HG03045 (cell line): ENCODE data around the gene KCND3.

ENCODE experiments used
- ATAC-seq: cut with Tn5 transposase; IDR thresholded peaks from one replicate; pipeline ENCODE4 v1.9.1; 2021; ENCODE audit warnings: mild to moderate bottlenecking, moderate library complexity; ENCODE audit not compliant: unreplicated experiment

The KCND3 gene

DNA sequence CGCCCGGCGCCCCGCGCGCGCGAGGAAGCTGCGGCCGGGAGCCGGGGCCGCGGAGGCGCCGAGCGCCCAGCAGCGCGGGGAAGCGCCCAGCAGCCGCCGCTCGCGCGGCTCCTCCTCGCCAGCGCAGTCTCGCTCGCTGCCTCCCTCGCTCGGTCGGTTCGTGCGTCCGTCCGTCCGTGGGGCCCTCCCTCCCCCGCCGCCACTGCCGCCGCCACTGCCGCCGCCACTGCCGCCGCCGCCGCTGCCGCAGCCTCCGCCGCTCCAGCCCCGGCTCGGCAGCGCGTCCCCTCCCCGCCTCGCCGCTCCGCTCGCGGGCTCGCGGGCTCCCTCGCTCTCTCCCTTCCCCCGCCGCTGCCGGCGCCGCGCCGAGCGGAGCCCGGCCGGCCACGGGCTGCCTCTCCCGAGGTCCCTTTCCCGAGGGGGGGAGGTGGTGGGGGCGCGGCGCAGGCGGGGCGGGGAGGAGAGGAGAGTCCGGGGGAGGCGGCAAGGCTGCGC lies at the start of gene KCND3:
Gene KCND3, minus strand, starts transcription at position 138 of the 495 bp plus-strand sequence.
- ATAC-seq: no peak

DNA sequence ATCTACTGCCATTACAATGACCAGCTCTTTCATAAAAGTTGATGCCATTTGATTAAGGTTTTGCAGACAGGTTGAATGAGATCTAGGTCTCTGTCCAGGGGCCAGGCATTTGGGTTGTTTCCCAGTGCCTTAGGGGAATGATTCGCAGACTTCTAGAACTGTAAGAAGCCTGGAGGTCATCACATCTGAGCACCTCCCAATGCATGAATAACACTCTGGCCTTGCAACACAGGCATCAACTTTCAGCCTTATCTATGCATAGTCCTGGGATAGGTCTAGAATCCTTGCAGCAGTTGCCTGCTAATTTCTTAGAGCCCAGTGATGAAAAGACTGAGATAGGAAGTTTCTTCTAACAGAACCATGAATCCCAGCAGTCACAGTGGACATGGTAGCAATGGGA lies 44.8 kb upstream of the KCND3 start:
- ATAC-seq: no peak

DNA sequence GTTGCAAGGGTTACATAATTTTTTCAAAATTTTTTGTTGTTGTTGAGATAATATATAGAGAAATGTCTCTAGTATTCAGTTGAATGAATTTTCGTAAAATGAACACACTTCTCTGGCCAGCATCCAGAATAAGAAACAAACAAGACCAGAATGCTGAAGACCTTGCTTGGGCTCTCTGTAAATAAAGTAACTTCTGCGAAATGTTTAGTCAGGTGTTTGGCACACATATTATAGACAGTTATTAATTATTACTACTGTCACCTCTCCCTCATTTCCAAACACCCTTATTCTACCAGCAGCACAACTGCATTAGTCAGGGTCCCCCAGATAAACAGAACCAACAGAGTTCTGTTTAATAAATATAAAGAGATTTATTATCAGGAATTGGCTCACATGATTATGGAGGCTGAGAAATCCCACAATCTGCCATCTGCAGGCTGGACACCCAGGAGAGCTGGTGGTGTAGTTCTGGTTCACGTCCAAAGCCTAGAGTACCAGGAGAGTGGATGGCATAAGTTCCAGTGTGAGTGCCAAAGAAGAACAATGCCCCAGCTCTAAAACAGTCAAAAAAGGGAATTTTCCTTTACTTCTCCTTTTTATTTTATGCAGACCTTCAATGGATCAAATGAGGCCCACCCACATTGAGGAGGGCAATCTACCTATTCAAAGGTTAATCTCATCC lies 44.1 kb upstream of the KCND3 start:
- no peak for ATAC-seq

DNA sequence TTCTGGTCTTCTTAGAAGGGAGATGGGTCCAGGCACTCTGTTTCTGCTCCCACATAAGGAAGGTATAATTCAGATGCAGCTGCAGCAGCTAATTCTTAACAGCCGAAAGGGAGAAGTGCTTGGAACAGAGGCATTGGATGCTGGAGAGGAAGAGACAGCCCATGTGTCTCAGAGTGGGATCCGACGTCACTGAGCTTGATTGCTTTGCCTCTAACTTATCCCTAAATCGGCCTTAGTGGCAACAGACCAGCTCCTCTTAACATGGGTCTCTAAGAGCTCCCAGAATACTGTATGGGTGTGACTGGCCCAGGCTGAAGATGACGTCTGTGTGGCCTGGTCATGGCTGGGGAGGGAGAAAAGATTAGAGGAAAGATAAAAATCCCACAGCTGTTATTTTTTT lies 40.7 kb upstream of the KCND3 start:
- ATAC-seq: no peak

DNA sequence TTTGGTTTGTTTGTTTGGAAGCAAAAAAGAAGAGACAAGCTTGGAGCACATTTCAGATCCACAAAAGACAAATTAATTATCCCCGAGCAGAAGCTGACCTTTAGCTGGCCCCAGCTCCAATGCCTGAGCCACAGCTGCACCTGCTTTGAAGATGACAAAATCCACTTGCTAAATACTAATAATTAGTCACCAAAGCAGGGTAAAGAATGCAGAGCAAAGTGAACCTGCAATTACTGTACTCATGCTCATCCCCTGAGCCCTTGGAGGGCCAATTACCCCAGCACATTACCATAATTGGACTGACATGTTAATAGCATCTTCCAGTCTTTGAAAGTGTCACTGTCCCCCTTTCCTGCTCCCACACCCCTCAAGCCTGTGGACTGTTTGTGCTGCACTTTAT lies 38.2 kb upstream of the KCND3 start:
- ATAC-seq: no peak

DNA sequence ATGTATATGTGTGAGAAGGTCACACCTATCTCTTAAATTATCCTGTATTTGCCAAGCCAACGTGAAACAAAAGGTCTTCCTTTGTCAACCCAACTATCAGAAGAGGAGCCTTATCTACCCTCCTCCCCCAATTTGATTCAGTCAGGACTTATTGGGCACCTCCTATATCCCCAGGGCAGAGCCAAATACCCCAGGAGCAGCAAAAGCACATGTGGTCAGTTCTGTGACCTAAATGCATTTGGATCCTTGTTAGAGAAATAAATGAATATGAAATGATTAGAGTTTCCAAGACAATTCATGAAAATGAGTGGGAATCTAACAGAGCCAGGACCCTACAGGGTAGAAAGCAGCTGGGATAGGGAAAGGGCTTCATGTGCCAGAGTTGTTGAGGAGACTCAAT lies 37.0 kb upstream of the KCND3 start:
- no peak for ATAC-seq

DNA sequence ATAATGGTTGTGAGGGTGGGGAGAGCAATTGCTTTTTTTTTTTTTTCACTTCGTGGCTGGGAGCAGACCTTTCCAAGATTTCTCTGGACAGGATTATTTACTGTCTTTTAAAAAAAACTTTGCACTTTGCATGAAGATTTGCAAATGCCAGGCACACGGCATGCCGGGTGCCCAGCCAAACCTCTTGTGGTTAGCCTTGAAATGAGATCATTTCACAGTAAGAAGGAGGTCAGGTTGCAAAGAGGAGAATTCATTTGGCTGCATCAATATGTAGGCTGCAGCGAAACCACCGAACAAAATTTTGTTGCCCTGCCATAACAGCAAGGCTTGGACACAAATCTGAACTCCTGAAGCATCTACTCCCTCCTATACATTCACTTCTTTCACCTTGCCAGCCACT lies 36.5 kb upstream of the KCND3 start:
- ATAC-seq: no peak

DNA sequence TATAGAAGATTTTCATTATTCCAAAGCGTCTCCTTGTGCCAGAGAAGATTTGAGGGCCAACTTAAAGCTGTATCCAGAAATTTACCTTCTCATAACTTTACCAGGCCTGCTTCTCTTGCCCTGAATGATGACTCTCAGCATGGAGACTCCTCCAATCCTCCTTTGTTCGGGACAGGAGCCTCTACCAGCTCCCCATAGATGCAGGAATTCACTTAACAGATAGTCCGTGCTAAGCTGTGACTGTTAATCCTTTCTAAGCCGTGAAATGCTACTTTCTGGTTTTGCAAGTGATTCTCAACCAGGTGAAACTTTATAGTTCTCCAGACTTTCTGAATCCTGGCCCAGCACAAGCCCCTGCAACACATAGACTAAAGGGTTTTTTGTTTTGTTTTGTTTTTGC lies 31.8 kb upstream of the KCND3 start:
- no peak for ATAC-seq

DNA sequence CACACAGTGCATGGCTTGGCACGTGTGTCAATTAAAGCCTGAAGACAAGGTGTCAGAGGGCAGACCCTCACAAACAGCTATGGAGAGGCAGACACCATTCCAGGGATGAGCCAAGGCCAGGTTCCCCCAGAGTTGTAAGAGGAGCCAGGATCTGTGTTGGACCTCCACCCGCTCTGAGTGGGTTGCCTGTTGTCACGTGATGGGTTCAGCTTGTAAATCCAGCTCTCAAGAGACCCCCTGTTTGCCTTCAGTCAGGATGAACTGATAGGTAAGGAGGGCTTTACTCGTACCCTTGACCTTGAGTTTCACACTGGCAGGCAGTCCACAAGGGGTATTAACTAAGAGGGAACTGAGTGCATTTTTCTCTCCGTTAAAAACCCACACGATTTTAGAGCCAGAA lies 27.7 kb upstream of the KCND3 start:
- no peak for ATAC-seq

DNA sequence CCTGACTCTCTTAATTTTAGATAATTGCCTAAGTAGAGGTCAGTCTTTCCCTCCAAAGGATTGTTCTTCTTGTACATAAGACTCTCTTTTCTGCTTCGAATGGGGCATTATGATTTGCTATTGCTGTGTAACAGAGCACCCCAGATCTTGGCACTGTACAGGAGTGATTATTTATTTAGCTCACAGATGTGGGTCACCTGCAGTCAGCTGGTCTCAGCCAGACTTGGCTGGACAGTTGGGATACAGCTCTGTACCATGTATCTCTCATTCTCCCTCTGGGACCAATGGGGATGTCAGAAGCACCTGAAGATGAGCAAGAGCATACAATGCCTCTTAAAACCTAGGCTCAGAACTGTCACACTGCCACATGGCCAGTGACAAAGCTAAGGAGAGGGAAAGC lies 23.4 kb upstream of the KCND3 start:
- ATAC-seq: no peak

DNA sequence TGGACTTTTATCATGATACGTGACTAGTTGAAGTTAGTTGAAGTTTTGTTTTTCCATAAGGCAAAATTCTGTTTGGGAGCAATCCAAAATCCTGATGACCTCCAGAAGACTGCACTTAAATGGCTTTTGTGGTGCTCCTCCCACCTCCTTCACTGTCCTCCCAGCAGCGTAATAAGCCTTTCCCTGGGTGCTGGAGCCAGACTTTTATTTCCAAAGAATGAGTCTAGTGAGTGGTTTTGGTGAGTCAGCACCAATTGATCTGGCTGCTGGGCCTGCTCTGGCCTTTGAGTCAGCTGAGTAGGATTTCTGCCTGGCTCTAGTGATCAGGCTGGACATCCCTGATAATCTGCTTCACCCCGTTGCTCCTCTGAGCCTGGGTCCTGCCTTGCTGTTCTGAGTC lies 21.7 kb upstream of the KCND3 start:
- ATAC-seq: no peak

DNA sequence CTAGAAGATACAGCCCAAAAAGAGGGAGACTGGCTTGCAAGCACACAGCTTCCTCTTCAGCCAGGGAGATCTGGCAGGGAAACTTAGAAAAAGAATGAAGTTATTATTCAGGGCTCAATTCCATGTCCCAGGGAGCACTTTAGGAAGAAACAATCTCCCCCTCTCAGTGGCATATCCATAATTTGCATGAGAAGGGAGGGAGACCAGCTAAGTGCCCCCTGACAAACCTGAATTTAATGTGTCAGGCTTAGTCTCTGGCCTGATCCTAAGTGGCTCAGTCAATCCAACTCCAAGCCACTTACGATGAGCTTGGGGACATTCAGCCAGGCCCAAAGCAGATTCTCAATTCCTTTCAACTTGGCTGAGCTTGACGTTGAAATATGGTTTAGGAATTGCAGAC lies 17.7 kb upstream of the KCND3 start:
- ATAC-seq: no peak

DNA sequence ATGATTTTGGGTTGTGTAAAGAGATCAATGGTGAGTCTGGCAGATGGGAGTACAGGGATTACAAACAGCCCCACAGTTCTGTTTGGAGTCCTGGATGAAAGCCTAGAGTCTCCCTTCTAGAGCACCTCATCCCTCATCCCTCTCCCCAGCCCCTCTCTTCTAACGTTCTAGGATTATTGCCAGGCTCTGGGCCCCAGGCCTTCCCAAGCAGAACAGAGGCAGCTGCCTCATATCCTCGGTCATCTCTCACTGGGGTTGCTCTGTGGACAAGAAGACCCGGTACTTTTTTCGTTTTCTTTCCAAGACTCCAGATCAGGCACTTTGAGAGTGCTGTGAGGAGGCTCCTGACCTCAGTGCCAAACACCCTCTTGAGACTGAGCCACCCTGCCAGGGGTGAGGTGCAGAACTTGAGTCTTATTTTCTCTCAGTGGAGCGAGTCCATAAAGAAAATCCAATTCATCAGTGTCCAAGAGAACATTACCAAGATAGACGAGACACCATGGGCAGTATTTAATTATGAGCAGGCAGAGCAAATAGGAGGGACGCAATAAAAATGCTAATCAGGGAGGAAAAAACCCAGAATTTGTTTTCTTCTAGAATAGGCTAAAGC lies 17.1 kb upstream of the KCND3 start:
- ATAC-seq: no peak

DNA sequence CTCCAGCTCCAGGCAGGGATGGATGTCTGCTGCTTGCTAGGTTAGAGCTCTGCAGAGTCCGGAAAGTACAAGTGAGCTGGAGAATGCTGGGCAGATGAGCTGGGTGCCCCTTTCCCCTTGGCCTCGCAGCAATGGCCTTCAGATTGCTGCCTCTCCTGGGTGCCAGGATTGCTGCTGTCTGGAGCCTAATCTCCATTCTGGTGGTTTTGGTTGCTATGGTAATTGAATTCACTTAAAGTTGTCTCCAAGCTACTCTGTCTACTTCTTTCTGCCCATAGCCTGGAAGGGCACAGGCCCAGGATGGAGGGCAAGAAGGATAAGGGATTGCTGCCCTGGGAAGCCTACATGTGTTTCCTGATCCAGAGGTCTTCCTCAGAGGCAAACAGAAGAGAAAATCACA lies 14.6 kb upstream of the KCND3 start:
- no peak for ATAC-seq

DNA sequence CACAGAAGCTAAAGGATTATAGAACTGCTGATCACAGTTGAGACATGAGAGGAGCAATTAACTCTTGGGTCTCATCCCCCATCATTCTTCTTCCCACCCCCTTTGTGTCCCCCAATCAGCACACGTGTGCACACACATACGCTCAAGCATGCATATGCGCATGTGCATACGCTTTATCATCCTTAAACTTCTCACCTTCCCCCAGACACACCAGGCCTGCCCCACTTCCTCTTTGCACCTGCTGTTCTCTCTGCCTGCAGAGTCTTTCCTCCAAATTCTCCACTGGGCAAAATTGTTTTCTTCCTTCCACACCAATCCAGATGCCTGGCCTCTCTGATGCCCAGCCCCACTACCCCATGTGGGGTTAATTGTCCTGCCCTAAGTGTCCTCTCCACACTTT lies 13.0 kb upstream of the KCND3 start:
- no peak for ATAC-seq

DNA sequence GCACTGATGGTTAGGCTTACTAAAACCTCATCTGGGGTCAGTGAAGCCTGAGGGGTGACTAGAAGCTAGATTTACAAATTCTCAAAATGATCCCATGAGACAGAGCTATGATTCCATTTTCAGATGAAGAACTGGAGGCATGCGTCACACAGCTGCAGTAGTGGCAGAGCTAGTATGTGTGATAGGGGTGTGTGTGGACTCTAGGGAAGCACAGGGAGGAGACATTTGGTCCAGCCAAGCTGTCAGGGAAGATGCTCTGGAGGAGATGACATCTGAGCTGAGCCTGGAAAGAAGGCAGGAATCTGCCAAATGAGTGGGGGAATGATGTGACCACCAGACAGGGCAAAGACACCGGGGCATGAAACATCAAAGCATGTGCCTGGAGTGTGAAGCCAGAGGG lies 12.0 kb upstream of the KCND3 start:
- no peak for ATAC-seq

DNA sequence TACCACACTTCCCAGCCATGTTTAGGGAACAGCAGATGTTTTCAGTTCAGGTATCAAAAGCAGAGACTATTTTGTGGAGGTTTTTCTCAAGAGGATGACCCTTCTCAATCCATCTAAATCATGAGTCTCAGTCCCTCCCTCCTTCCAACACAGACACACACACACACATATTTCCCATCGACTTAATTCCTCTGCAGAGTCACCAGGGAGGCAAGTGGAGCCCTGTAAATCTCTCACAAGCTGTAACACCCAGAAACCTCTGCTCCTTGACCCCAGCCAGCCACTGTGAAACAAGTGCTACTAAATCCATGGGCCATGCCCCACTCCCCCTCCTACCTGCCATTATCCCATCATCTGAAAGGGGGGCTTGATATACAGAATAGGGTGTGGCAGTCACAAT lies 10.6 kb upstream of the KCND3 start:
- ATAC-seq: no peak

DNA sequence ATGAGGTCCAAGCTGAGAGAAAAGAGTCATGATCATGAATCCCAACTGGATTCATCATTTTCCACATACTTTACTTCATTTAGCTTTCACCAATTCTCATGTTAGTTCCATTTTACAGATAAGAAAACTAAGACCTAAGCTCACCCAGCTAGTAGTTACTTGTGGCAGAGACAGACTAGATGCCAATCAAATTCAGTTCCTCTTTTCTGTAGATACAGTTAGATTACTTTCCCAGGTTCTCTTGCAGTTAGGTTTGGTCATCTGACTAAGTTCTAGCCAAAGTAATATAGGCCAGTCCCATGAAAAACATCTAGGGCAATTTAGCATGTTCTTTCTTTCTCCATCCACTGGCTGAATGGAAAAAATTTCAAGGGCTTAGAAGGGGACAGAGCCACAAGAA lies 8.9 kb upstream of the KCND3 start:
- no peak for ATAC-seq

DNA sequence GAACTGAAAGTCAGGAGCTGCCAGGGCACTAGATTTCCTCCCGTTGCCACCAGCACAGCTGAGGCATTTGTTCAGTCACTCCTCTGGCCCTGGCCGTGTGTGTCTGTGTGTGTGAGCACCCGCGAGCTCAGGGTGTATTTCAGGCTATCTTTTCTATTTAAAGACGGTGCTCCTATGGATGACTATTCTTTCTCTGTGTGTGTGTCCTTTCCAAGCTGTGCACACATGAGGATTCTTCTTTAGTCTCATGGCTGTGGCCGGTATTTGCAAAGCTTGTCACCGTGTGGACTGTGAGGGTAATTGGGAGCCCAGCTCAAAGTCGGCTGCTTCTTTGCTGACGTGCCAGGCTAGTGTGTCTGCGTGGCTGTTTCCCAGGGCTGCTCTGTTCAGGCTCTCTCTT lies 3.0 kb upstream of the KCND3 start:
- no peak for ATAC-seq

DNA sequence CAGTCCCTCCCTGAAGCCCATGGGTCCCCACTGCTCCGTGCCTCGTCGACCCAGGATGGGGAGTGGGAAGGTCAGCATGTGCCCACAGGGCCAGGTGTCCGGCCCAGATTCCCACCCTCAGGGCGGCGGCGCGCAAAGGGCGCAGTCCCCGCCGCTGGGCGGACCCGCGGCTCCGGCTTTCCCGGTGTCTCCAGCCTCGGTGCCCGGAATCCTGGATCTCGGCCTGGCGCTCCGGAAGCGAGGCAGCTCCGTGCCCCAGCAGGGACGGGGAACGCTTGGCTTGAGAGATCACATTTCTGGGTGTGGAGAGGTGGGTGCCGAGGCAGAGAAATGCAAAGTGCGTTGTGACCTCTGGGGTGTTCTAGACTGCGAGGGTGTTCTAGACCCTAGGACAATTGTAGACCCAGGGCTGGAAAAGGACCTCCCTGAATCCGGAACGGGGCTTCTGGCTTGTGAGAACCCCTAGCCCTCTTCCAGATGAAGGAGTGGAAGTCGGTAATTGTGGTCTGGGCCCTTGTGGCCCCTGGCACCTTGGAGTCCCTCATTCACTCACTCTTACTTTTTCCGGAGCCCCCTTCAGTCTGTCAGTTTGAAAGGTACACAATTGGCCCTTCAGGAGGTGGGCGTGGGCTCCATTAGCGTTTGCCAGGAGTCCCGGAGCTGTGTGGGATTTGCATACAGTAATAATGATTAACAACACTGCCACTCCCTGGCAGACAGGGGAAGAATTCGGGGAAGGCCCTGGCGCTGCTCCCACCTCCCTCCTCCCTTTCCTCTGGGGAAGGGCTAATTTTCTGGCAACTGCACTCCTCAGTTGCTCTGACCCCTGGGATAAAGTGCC lies 1.6 kb upstream of the KCND3 start:
- no peak for ATAC-seq

DNA sequence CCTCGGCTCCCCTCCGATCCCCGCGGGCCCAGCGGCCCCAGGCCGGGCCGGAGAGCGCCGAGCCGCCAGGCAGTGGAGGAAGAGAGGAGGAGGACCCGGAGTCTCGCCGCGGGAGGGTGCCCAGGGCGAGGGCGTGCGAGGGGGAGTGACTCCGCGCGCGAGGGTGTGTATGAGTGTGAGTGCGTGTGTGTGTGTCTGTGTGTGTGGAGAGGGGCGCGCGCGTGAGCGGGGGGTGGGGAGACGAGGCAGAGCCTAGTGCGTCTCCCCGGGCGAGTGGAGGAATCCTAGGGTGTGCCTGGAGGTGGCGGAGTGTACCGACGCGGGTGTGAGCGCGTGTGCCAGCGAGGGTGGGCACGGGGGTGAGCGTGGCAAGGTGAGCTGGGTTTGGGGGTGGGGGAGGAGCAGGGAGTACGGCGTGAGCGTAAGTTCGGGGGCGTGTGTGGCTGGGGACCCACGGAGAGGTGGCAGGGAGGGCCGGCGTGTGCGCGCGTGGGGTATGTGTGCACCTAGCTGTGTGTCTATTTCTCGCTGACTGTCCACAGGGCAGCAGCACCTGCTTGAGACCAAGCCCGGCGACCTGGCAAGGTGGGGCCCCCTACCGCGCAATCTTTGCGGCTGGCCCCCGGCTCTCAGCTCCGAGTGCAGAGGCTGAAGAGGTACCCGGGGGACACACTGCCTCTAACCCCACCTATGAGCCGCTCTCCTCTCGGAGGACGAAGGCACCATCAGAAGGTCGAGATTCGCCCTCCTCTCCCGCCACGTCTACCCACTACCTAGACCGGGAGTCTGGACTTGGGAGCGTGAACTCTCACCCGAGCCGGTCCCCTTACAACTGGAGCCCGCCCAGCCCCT lies 784 bp upstream of the KCND3 start:
- no peak for ATAC-seq
